Chondrocyte (in vitro differentiated cells): ENCODE data around the gene C1QTNF12. TPM values are rescaled to one million over a fixed set of nuclear protein-coding genes. Genes with fewer than 3 reads are reported as not detected.

Experiments
- DNase-seq: peaks from one replicate; pipeline ENCODE4 v3.0.0; 2021; ENCODE audit warnings: mixed read lengths, low spot score
- H3K27ac Mint-ChIP-seq: one replicate; pipeline ENCODE4 v1.8.0; 2021; ENCODE audit warnings: mild to moderate bottlenecking, moderate library complexity, mixed read lengths; ENCODE audit not compliant: unreplicated experiment
- H3K27me3 Mint-ChIP-seq: 2 replicates; pipeline ENCODE4 v1.8.0; 2021; ENCODE audit warnings: low read depth, mixed read lengths
- H3K36me3 Mint-ChIP-seq: 2 replicates; pipeline ENCODE4 v1.8.0; 2021; ENCODE audit warnings: low read depth, mixed read lengths
- H3K4me1 Mint-ChIP-seq: 2 replicates; pipeline ENCODE4 v1.8.0; 2021; ENCODE audit warnings: low read depth, mild to moderate bottlenecking, mixed read lengths
- H3K4me3 Mint-ChIP-seq: one replicate; pipeline ENCODE4 v1.8.0; 2021; ENCODE audit warnings: mild to moderate bottlenecking, moderate library complexity, mixed read lengths; ENCODE audit not compliant: unreplicated experiment
- H3K9me3 Mint-ChIP-seq: 2 replicates; pipeline ENCODE4 v1.8.0; 2021; ENCODE audit warnings: low read depth, mixed read lengths
- total RNA-seq: library from RNA; stranded (reverse); gene quantifications from 3 replicates; pipeline ENCODE4 v1.2.1, GENCODE V29; 2021
- TF ChIP-seq, protein P1 (sequence below): fragments of 200-600 bp; sonication (generic); IDR thresholded peaks from 2 replicates; pipeline ENCODE4 v1.5.0; 2021; ENCODE audit warnings: antibody characterized with exemption, mild to moderate bottlenecking, moderate library complexity

The C1QTNF12 gene
- total RNA-seq, 1 donor from 2014 or later: 1.3 TPM

DNA sequence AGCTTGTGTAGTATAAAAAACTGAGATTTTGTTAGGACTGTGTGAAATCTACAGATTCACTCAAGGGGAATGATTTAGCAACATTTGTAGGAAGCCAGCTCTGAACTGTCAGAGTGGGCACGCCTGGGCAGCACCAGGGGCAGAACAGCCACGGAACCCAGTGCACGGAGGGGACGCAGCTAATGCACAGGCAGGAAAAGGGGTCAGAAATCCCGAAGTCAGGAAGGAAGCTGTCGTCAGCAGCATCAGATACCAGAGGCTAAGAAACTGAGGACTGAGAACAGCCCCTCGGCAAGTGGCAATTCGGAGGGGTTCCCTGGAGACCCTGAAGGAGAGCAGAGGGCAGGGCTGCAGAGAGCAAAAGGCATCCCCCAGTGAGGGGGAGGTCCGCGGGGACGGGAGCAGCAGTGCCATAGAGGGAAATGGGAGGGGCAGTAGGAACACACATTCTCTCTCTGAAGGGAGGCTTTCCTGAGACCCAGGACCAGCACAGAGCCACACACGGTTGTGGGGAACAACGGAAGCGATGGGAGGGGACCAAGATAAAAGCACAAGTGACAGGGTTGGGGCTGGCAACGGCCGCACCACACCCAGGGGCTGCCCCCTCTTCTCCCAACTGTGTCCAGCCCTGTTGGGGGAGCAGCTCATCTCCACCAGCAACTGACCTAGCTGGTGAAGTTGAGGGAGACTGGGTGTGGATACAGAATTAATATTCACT is 14.5 kb upstream of the C1QTNF12 start:
- no peak overlapping the region for H3K4me3 Mint-ChIP-seq
- no peak overlapping the region for H3K27ac Mint-ChIP-seq
- peaks cover 26% of the 10 kb centered on the region for H3K4me1 Mint-ChIP-seq
- no peak for DNase-seq
- H3K36me3 Mint-ChIP-seq: peaks cover 29% of the 10 kb centered on the region
- no peaks in the 10 kb centered on the region for H3K27me3 Mint-ChIP-seq
- TF ChIP-seq, protein P1, sequence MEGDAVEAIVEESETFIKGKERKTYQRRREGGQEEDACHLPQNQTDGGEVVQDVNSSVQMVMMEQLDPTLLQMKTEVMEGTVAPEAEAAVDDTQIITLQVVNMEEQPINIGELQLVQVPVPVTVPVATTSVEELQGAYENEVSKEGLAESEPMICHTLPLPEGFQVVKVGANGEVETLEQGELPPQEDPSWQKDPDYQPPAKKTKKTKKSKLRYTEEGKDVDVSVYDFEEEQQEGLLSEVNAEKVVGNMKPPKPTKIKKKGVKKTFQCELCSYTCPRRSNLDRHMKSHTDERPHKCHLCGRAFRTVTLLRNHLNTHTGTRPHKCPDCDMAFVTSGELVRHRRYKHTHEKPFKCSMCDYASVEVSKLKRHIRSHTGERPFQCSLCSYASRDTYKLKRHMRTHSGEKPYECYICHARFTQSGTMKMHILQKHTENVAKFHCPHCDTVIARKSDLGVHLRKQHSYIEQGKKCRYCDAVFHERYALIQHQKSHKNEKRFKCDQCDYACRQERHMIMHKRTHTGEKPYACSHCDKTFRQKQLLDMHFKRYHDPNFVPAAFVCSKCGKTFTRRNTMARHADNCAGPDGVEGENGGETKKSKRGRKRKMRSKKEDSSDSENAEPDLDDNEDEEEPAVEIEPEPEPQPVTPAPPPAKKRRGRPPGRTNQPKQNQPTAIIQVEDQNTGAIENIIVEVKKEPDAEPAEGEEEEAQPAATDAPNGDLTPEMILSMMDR: no peak
- H3K9me3 Mint-ChIP-seq: no peaks in the 10 kb centered on the region

DNA sequence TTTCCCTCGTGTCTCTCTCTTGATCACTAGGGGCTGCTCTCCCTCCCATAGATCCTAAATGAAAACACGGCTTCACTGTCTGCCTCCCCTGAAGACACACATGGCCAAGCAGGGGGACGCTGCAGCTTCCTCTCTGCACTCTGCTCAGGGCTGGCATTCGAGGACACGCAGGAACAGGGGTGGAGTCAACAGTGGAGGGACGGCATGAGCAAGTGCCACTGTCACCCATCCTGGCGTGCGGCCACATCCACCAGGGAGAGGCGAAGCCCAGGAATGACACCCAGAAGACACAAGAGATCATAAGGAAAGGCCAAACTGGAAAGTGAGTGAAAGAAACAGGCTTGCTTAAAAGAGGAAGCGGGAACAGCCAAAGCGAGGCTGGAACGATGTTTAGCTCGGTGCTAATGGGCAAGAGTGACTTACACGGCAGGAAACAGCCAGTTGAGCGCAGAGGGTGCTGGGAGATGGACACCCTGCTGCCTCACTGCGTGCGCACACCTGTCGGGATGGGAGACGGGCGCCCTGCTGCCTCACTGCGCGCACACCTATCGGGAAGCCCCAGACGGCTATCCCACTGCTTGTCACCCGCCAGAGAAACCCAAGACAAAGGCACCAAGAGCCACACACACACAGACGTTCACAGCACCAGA is 13.6 kb upstream of the C1QTNF12 start:
- TF ChIP-seq, protein P1: no peak
- H3K4me1 Mint-ChIP-seq: peaks cover 17% of the 10 kb centered on the region
- peaks cover 27% of the 10 kb centered on the region for H3K36me3 Mint-ChIP-seq

DNA sequence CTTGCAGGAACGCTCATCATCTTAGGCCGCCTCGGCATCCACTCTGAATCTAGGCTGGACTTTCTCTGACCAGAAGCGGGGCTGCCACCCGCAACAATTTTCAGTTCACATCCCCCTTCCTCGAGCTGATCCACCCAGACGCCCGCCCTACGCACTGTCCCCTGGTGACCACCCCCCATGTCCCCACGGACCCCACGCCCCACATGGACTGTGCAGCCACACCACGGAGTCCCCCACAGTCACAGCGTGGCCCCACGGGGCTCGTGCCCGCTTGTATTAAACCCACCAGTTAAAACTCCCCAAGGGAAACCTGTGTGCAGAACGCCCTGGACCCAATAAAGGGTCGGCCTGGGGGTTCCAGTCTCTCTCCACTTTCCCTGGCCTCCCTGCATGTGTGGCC is 13.0 kb upstream of the C1QTNF12 start:
- H3K27ac Mint-ChIP-seq: no peak overlapping the region
- TF ChIP-seq, protein P1: no peak
- no peak overlapping the region for H3K4me3 Mint-ChIP-seq
- DNase-seq: no peak
- H3K27me3 Mint-ChIP-seq: no peaks in the 10 kb centered on the region
- H3K9me3 Mint-ChIP-seq: no peaks in the 10 kb centered on the region
- H3K36me3 Mint-ChIP-seq: peaks cover 27% of the 10 kb centered on the region
- H3K4me1 Mint-ChIP-seq: peaks cover 11% of the 10 kb centered on the region

More for the DNA sequence above, 13.6 kb upstream of the C1QTNF12 start:
- DNase-seq: no peak
- no peaks in the 10 kb centered on the region for H3K9me3 Mint-ChIP-seq
- H3K27me3 Mint-ChIP-seq: no peaks in the 10 kb centered on the region
- no peak overlapping the region for H3K4me3 Mint-ChIP-seq
- no peak overlapping the region for H3K27ac Mint-ChIP-seq

DNA sequence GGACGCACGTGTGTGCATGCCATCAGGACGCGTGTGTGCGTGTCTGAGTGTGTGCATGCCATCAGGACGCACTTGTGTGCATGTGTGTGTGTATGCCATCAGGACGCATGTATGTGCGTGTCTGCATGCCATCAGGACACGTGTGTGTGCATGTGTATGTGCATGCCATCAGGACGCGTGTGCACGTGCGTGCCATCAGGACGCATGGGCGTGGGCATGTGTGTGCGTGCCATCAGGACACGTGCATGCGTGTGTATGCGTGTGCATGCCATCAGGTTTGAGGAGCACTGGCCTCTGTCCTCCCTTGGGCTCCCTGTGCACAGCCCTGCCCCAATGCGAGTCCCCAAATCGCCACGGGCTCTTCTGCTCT is 12.6 kb upstream of the C1QTNF12 start:
- peaks cover 27% of the 10 kb centered on the region for H3K36me3 Mint-ChIP-seq

More for the DNA sequence above, 12.6 kb upstream of the C1QTNF12 start:
- no peak for DNase-seq
- Mint-ChIP-seq H3K4me3 (no peak overlapping the region), H3K27me3 (no peaks in the 10 kb centered on the region), H3K9me3 (no peaks in the 10 kb centered on the region), H3K4me1 (peaks cover 7% of the 10 kb centered on the region), H3K27ac (no peak overlapping the region)
- TF ChIP-seq, protein P1: no peak
